ENCODE measurements around the gene PEX26.

Gene PEX26

DNA sequence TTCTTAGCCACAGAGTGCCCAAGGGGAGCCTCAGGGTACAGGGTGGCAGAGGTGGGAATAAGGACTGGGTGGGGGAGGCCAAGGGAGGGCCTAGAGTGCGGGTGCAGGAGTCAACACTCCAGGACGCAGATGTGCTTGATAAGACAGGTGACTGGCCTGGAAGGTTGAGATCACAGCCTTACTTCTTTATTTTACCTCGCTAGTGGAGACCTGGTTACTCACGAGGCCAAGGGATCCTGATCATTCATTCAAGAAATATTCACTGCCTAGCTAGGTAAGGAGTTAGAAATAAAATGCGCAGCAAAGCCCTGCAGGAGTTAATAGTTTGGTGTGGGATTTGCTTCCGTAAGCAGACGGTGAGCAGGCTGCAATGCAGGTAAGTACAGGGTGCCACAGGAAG lies 13.2 kb upstream of the PEX26 start:
- H3K27me3 ChIP-seq (ENCODE audit: insufficient read depth, poor library complexity, severe bottlenecking): no peaks in the 10 kb centered on the region
- peaks cover 33% of the 10 kb centered on the region for H3K4me1 ChIP-seq (ENCODE audit: insufficient read depth, poor library complexity, severe bottlenecking)
- H3K36me3 ChIP-seq (ENCODE audit: low read depth): no peaks in the 10 kb centered on the region
- DNase-seq (ENCODE audit: low spot score) (no peak), ATAC-seq (ENCODE audit: low read depth) (no peak)
- TF ChIP-seq, protein P1, sequence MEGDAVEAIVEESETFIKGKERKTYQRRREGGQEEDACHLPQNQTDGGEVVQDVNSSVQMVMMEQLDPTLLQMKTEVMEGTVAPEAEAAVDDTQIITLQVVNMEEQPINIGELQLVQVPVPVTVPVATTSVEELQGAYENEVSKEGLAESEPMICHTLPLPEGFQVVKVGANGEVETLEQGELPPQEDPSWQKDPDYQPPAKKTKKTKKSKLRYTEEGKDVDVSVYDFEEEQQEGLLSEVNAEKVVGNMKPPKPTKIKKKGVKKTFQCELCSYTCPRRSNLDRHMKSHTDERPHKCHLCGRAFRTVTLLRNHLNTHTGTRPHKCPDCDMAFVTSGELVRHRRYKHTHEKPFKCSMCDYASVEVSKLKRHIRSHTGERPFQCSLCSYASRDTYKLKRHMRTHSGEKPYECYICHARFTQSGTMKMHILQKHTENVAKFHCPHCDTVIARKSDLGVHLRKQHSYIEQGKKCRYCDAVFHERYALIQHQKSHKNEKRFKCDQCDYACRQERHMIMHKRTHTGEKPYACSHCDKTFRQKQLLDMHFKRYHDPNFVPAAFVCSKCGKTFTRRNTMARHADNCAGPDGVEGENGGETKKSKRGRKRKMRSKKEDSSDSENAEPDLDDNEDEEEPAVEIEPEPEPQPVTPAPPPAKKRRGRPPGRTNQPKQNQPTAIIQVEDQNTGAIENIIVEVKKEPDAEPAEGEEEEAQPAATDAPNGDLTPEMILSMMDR (IDR thresholded peaks at IDR 0.05; ENCODE audit: poor library complexity, severe bottlenecking): no peak
- H3K27ac ChIP-seq (ENCODE audit: poor library complexity, severe bottlenecking): peak overlapping the region; percentile 48
- no peaks in the 10 kb centered on the region for H3K9me3 ChIP-seq (ENCODE audit: severe bottlenecking)
- no peak overlapping the region for H3K4me3 ChIP-seq (ENCODE audit: severe bottlenecking)

DNA sequence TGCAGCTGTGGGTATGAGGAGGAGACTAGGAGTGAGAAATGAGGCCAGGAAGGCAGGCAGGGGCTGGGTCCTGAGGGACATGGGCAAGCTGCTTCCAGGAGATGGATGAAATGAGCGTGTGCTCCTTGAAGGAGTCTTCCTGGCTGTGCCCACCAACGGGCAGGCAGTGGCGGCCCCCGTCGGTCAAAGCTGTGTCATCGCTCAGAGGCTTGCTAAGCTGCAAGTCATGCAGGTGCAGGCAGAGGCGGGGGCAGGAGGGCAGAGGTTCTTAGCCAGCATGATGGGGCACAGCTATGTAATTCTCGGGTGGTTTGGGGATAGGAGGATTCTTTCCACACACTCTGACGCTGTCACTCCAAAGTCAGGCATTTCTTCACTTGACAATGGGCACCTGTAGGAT lies 12.5 kb upstream of the PEX26 start:
- Histone ChIP-seq H3K27me3 (ENCODE audit: insufficient read depth, poor library complexity, severe bottlenecking) (no peaks in the 10 kb centered on the region), H3K27ac (ENCODE audit: poor library complexity, severe bottlenecking) (no peak overlapping the region), H3K9me3 (ENCODE audit: severe bottlenecking) (no peaks in the 10 kb centered on the region), H3K4me3 (ENCODE audit: severe bottlenecking) (no peak overlapping the region), H3K4me1 (ENCODE audit: insufficient read depth, poor library complexity, severe bottlenecking) (peaks cover 34% of the 10 kb centered on the region), H3K36me3 (ENCODE audit: low read depth) (no peaks in the 10 kb centered on the region)
- TF ChIP-seq, protein P1 (IDR thresholded peaks at IDR 0.05; ENCODE audit: poor library complexity, severe bottlenecking): no peak
- DNase-seq (ENCODE audit: low spot score): no peak
- ATAC-seq (ENCODE audit: low read depth): peak; percentile 18; the same call in 2 of the 3 replicates

DNA sequence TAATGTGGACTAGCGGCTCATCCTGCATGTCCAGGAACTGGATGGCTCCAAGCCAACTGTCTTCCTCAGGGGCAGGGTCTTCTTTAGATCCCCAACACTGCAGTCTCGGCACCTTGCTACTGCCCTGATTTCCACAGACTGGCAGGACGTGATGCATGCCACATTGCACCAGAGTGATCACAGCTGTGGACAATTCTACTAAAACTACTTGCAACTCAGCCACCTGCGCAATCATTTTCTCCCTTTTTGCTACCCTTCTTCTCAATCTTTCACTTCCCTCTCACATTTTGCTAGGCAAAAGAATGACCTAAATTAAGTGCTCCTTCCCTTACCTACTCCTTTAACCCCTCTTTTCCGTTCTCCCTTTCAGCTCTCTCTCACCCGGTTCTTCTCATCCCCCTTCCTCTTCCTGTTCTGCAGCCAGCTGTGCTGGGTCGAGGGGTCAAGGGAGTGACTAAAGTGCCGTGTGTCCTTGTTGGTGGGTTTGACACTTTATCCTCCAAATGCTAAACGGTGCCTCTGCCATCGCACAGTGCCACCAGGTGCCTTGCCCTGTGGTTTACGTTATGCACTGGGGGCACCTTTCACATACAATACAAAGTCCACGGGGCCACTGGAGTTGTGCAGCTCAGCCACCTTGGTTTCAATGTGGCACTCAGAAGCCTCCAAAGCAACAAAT lies 11.5 kb upstream of the PEX26 start:
- Histone ChIP-seq H3K4me1 (ENCODE audit: insufficient read depth, poor library complexity, severe bottlenecking) (peaks cover 39% of the 10 kb centered on the region), H3K9me3 (ENCODE audit: severe bottlenecking) (no peaks in the 10 kb centered on the region), H3K27ac (ENCODE audit: poor library complexity, severe bottlenecking) (no peak overlapping the region), H3K36me3 (ENCODE audit: low read depth) (no peaks in the 10 kb centered on the region), H3K4me3 (ENCODE audit: severe bottlenecking) (no peak overlapping the region), H3K27me3 (ENCODE audit: insufficient read depth, poor library complexity, severe bottlenecking) (no peaks in the 10 kb centered on the region)
- TF ChIP-seq, protein P1 (IDR thresholded peaks at IDR 0.05; ENCODE audit: poor library complexity, severe bottlenecking): no peak
- DNase-seq (ENCODE audit: low spot score) (no peak), ATAC-seq (ENCODE audit: low read depth) (no peak)

DNA sequence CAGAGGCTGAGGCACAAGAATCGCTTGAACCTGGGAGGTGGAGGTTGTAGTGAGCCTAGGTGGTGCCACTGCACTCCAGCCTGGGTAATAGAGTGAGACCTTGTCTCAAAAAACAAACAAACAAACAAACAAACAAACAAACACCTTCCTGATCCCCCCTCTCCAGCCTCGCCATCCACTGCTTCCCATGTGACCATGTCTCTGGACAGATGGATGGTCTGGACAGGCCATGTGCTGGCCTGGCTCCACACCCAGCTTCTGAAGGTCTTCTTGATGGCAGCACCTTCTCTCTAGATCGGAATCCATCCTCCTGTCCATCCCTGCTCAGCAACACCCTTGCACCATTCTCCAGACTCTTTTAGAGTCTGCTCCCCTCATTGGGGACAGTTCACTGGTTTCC lies 10.7 kb upstream of the PEX26 start:
- peaks cover 33% of the 10 kb centered on the region for H3K4me1 ChIP-seq (ENCODE audit: insufficient read depth, poor library complexity, severe bottlenecking)
- no peak for ATAC-seq (ENCODE audit: low read depth)
- H3K4me3 ChIP-seq (ENCODE audit: severe bottlenecking): no peak overlapping the region
- H3K27me3 ChIP-seq (ENCODE audit: insufficient read depth, poor library complexity, severe bottlenecking): no peaks in the 10 kb centered on the region
- H3K36me3 ChIP-seq (ENCODE audit: low read depth): no peaks in the 10 kb centered on the region
- no peak overlapping the region for H3K27ac ChIP-seq (ENCODE audit: poor library complexity, severe bottlenecking)
- H3K9me3 ChIP-seq (ENCODE audit: severe bottlenecking): no peaks in the 10 kb centered on the region
- TF ChIP-seq, protein P1 (IDR thresholded peaks at IDR 0.05; ENCODE audit: poor library complexity, severe bottlenecking): no peak
- DNase-seq (ENCODE audit: low spot score): no peak

DNA sequence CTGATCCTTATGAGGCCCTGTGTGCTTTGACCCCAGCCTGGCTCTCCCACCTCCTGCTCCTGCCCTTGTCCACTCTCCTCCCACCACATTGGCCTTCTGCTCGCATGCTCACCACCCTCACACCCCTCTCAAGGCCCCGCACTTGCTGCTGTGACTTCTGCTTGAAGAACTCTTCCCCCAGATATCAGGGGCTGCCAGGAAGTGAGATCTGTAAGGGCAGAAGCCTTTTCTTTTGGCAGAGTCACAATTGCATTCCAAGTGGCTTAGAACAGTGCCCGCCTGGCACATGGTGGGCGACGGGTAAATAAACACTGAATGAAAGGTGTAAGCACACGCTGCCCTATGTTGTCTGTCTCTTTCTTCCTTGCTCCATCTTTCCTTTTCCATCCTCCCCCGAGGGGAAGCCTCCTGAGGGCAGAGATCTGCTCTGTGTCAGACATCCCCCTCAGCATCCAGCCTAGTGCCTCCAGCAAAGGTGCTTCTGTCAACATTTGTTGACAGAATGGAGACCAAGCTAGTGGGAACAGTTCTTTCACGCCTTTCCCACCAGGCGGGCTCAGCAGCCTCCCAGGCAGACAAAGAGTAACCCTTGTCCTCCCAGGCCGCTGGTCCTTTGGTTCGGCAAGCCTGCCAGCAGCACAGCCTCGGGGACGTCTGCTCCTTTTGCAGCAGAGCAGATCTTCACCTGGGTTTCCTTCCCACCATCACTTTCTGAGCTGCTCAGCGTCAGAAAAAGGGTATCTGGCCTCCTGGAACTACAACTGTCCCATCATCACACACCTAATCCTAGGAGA lies 10.0 kb upstream of the PEX26 start:
- Histone ChIP-seq H3K9me3 (ENCODE audit: severe bottlenecking) (no peaks in the 10 kb centered on the region), H3K27ac (ENCODE audit: poor library complexity, severe bottlenecking) (no peak overlapping the region), H3K4me1 (ENCODE audit: insufficient read depth, poor library complexity, severe bottlenecking) (peaks cover 27% of the 10 kb centered on the region), H3K36me3 (ENCODE audit: low read depth) (no peaks in the 10 kb centered on the region), H3K27me3 (ENCODE audit: insufficient read depth, poor library complexity, severe bottlenecking) (no peaks in the 10 kb centered on the region), H3K4me3 (ENCODE audit: severe bottlenecking) (no peak overlapping the region)
- DNase-seq (ENCODE audit: low spot score) (no peak), ATAC-seq (ENCODE audit: low read depth) (no peak)
- TF ChIP-seq, protein P1 (IDR thresholded peaks at IDR 0.05; ENCODE audit: poor library complexity, severe bottlenecking): no peak
